T-helper 22 cell (primary cell): ENCODE data around the gene KIAA1671.
"Not testable (repeated sequence)": the region's sequence is repeated elsewhere in the genome, so short reads cannot be mapped to it uniquely, and the experiment has no call there.

Source experiments
- DNase-seq: peaks from one replicate; pipeline ENCODE4 v3.0.0-alpha.2; 2020; ENCODE audit warnings: low read depth

Gene KIAA1671

GRCh38 chr22:25235547-25236290, 283.2 kb downstream of the KIAA1671 start:
- no peak for DNase-seq

DNA sequence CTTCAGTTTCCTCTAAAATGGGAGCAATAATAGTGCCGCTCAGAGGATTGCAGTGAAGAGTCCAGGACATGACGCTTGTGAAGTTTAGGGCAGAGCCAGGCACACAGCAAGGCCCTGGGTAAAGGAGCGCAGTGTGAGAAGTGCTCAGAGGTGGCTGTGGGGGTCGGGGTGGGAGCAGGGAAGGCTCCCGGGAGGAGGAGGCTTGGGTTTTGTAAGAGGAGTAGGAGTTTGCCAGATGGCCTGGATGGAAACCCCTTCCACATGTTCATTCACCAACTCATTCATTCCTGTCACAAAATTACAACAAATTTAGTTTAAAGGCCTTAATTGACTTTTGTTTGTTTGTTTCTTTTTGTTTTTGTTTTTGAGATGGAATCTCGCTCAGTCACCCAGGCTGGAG, 283.9 kb downstream of the KIAA1671 start:
- no peak for DNase-seq

DNA sequence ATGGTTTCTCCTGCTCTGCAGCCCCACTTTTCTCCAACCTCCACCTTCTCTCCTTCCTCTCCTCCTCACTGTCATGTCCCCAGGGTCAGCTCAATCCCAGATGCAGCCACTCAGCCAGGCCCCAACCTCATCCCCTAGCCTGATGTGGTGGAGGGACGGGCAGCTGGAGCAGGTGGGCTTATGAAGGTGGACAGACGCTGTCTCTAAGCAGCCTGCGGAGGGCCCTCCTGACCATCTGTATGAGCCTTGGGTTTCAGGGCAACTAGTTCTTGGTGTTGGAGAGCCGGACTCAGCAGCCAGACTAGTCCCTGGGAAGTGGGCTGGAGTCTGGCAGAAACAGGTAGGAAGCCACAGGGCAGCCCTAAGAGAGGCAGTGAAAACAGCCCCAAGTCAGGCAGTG, 285.0 kb downstream of the KIAA1671 start:
- no peak for DNase-seq

DNA sequence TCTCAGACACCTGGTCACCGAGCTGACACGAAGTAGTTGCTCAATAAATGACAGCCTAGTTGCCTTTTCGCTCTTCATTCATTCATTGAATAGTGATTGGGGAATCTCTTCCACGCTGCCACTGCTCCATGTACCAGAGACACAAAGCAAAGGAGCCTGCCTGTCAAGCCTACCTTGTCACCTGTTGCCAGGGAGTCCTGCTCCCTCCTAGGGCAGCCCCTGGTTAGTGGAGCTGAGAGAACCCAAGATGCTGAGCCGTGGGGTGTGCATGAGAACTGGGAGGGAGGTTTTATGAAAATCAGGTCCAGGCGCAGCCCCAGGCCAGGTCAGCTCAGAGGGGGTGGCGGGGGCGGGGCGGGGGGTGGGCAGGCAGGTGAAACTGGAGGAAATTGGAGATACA, 285.5 kb downstream of the KIAA1671 start:
- DNase-seq, result not testable (repeated sequence)
